Measurements from ENCODE around the gene TARP.

DNA sequence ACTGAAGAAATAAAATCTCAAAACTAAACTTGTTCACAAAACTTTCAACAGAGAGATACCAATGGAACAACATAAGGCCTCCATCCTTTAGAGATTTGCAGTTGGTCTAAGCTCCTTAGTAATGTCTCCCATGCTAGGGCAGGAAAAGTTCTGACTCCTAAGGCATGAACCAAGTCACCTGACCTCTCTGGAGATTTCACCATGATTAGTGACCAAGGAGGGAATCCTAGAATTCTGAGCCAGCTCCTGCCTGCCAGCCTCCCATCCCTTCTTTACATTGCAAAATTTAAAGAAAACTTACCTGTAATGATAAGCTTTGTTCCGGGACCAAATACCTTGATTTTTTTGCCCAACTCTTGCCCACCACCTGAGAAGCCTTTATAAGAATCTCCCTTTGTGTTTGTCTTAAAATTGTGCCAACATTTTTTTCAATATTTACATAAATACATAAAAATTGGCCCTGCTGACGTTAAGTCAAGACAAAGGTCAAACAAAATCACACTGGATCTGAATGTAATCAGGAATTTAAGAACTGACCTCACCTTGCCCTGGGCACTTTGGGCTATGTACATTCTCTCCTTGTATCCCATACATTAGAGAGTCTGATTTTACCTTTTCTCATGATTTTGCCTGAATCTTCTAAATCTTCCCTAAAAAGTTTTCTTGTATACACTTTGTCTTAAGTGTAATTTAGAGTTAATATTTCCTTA, at the start of gene TARP:
- TF ChIP-seq, protein P1, sequence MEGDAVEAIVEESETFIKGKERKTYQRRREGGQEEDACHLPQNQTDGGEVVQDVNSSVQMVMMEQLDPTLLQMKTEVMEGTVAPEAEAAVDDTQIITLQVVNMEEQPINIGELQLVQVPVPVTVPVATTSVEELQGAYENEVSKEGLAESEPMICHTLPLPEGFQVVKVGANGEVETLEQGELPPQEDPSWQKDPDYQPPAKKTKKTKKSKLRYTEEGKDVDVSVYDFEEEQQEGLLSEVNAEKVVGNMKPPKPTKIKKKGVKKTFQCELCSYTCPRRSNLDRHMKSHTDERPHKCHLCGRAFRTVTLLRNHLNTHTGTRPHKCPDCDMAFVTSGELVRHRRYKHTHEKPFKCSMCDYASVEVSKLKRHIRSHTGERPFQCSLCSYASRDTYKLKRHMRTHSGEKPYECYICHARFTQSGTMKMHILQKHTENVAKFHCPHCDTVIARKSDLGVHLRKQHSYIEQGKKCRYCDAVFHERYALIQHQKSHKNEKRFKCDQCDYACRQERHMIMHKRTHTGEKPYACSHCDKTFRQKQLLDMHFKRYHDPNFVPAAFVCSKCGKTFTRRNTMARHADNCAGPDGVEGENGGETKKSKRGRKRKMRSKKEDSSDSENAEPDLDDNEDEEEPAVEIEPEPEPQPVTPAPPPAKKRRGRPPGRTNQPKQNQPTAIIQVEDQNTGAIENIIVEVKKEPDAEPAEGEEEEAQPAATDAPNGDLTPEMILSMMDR (IDR thresholded peaks at IDR 0.05; ENCODE audit: low read depth, low read length) = no peak
- no peak for TF ChIP-seq EZH2phosphoT487 (IDR thresholded peaks at IDR 0.05; ENCODE audit: low read depth)

Data from OCI-LY3 (cell line).